B cell (primary cell): ENCODE data around the gene CMC1.

ENCODE experiments used
- EZH2 ChIP-seq: IDR thresholded peaks from 2 replicates; pipeline ENCODE4 v1.6.1; 2012; ENCODE audit warnings: borderline replicate concordance, low read depth, mild to moderate bottlenecking, moderate library complexity, low read length; ENCODE audit not compliant: insufficient read depth, poor library complexity, severe bottlenecking
- TF ChIP-seq, protein P1 (sequence below): fragments of 200-600 bp; IDR thresholded peaks from one replicate; pipeline ENCODE4 v1.8.0; 2022; ENCODE audit warnings: antibody characterized with exemption, mild to moderate bottlenecking

GRCh38 chr3:28315711-28316110, 74.3 kb downstream of the CMC1 start:
- TF ChIP-seq, protein P1, sequence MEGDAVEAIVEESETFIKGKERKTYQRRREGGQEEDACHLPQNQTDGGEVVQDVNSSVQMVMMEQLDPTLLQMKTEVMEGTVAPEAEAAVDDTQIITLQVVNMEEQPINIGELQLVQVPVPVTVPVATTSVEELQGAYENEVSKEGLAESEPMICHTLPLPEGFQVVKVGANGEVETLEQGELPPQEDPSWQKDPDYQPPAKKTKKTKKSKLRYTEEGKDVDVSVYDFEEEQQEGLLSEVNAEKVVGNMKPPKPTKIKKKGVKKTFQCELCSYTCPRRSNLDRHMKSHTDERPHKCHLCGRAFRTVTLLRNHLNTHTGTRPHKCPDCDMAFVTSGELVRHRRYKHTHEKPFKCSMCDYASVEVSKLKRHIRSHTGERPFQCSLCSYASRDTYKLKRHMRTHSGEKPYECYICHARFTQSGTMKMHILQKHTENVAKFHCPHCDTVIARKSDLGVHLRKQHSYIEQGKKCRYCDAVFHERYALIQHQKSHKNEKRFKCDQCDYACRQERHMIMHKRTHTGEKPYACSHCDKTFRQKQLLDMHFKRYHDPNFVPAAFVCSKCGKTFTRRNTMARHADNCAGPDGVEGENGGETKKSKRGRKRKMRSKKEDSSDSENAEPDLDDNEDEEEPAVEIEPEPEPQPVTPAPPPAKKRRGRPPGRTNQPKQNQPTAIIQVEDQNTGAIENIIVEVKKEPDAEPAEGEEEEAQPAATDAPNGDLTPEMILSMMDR: no peak
- TF ChIP-seq EZH2: no peak
